GM23338 (cell line): ENCODE results near the gene GDPD1.

Experiments
- CREB1 ChIP-seq: fragments of 250-450 bp; sonication (Bioruptor Pico); IDR thresholded peaks from 2 replicates; pipeline ENCODE4 v1.5.0; 2020; ENCODE audit warnings: low read depth, mild to moderate bottlenecking, moderate library complexity
- CTCF ChIP-seq, 2 experiments: fragments of 200-600 bp in 1 of 2; sonication (generic) in 1 of 2; conservative IDR thresholded peaks; 2 replicates each; pipeline versions ENCODE4 v1.5.1 to v1.6.1; 2016 to 2017; ENCODE audit warnings: antibody characterized with exemption in 2 of 2, low read depth in 2 of 2, mild to moderate bottlenecking in 2 of 2, moderate library complexity in 1 of 2
- ETS1 ChIP-seq: IDR thresholded peaks from 2 replicates; pipeline ENCODE4 v1.6.1; 2016; ENCODE audit warnings: antibody characterized with exemption
- EZH2 ChIP-seq: fragments of 200-600 bp; sonication (generic); IDR thresholded peaks from one replicate; pipeline ENCODE4 v1.8.0; 2017; ENCODE audit warnings: antibody characterized with exemption, mild to moderate bottlenecking, low read depth; ENCODE audit not compliant: unreplicated experiment
- EZH2phosphoT487 ChIP-seq: fragments of 200-600 bp; sonication (generic); IDR thresholded peaks from one replicate; pipeline ENCODE4 v1.8.1; 2018; ENCODE audit warnings: antibody characterized with exemption; ENCODE audit not compliant: unreplicated experiment
- JUNB ChIP-seq: IDR thresholded peaks from one replicate; pipeline ENCODE4 v1.6.1; 2016; ENCODE audit warnings: antibody characterized with exemption; ENCODE audit not compliant: unreplicated experiment
- NANOG ChIP-seq: IDR thresholded peaks from 2 replicates; pipeline ENCODE4 v1.6.1; 2016; ENCODE audit warnings: antibody characterized with exemption, borderline replicate concordance
- POLR2AphosphoS5 ChIP-seq: IDR thresholded peaks from 2 replicates; pipeline ENCODE4 v1.6.1; 2016; ENCODE audit warnings: antibody characterized with exemption, low read depth
- REST ChIP-seq: IDR thresholded peaks from one replicate; pipeline ENCODE4 v1.6.1; 2018; ENCODE audit warnings: antibody characterized with exemption; ENCODE audit not compliant: unreplicated experiment

- TF ChIP-seq CTCF (conservative IDR thresholded peaks at IDR 0.05; ENCODE audit: low read depth in 2 of 2) (no peak), EZH2phosphoT487 (no peak), EZH2 (no peak), CREB1 (CRISPR knock-in tag) (no peak), POLR2AphosphoS5 (no peak), NANOG (no peak), JUNB (no peak), REST (no peak), ETS1 (no peak)
Observed at GRCh38 chr17:59238906-59239305, 18.6 kb downstream of the GDPD1 start.
